ENCODE measurements around the gene BARX2. TPM values are rescaled to one million over a fixed set of nuclear protein-coding genes. Genes with fewer than 3 reads are reported as not detected.

Gene BARX2
- total and polyA plus RNA-seq, 2 donors (not counting 3 experiments of a cell fraction or from before 2014, with no cell fraction given): not detected

DNA sequence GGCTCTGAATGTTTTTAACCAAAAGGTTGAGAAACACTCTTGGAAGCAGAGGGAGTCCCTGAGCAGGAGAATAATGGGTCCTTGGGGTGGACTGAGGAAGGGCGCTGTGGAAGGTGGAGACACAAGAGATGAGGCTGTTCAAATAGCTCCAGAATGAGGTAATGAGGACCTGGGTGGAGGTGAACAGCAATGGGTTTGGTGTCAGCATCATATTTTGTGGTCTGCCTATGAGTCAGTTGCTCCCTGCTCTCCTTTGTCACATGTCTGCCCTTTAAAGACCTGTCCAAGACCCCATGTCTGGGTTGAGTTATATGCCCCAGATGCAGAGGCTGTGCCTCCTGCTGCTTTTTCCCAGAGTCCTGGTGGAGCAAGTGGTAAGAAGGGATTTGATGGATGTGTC is 113.6 kb downstream of the BARX2 start:
- dilution Hi-C loops (cut with MboI; ENCODE audit: extremely low pct_ligation_motif_present, low sequenced_read_pairs) (no loop called here), intact Hi-C loops (cut with micrococcal nuclease) (no loop called here)
- TF ChIP-seq JUN (IDR thresholded peaks at IDR 0.05; ENCODE audit: borderline replicate concordance, insufficient read depth, insufficient read length, low read depth) (no peak), CTCF (IDR thresholded peaks at IDR 0.05; ENCODE audit: extremely low read depth in 1 of 2, insufficient read depth in 1 of 2, low read depth in 1 of 2, low read length in 2 of 2) (no peak), FOS (IDR thresholded peaks at IDR 0.05; ENCODE audit: borderline replicate concordance, insufficient read depth, low read length) (no peak), POLR2AphosphoS5 (IDR thresholded peaks at IDR 0.05; ENCODE audit: insufficient read depth, low read depth, low read length) (no peak), GATA2 (IDR thresholded peaks at IDR 0.05; ENCODE audit: insufficient read depth, insufficient read length, low read depth, low read length) (no peak), MYC (IDR thresholded peaks at IDR 0.05; ENCODE audit: low read depth, low read length) (no peak), POLR2A (IDR thresholded peaks at IDR 0.05; ENCODE audit: low read depth, low read length) (no peak), EZH2 (IDR thresholded peaks at IDR 0.05; ENCODE audit: borderline replicate concordance, low read depth, low read length, severe bottlenecking) (no peak)
- TF ChIP-seq, protein P1, sequence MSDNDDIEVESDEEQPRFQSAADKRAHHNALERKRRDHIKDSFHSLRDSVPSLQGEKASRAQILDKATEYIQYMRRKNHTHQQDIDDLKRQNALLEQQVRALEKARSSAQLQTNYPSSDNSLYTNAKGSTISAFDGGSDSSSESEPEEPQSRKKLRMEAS (IDR thresholded peaks at IDR 0.05; ENCODE audit: insufficient read depth, insufficient read length): no peak
- H4K20me1 ChIP-seq (replicated peaks; ENCODE audit: control insufficient read depth, extremely low read depth, insufficient read depth, low read length): no peaks in the 10 kb centered on the region
- no peaks in the 10 kb centered on the region for H3K79me2 ChIP-seq (ENCODE audit: control insufficient read depth, insufficient read depth, low read length)
- no TSS peak for BruUV-seq (replicated peaks)
- H3K4me3 ChIP-seq (replicated peaks in 1 of 3; ENCODE audit: insufficient read depth in 1 of 3, low read depth in 1 of 3, low read length in 3 of 3): no peak overlapping the region
- no peaks in the 10 kb centered on the region for H3K9me1 ChIP-seq (replicated peaks; ENCODE audit: control insufficient read depth, extremely low read depth, insufficient read depth, low read length)
- H3K4me2 ChIP-seq (ENCODE audit: insufficient read depth, low read length): no peak overlapping the region
- H3K9me3 ChIP-seq (replicated peaks; ENCODE audit: control insufficient read depth, insufficient read depth, low read length): no peaks in the 10 kb centered on the region
- FAIRE-seq: no peak
- H3K36me3 ChIP-seq (ENCODE audit: control insufficient read depth in 2 of 2, extremely low read depth in 1 of 2, insufficient read depth in 2 of 2, low read length in 2 of 2): no peaks in the 10 kb centered on the region
- no peak overlapping the region for H3K9ac ChIP-seq (replicated peaks; ENCODE audit: extremely low read depth, insufficient read depth, low read length)
- CTCF ChIA-PET: no interaction called here
- POLR2A ChIA-PET: no interaction called here
- H3K4me1 ChIP-seq (ENCODE audit: control insufficient read depth, extremely low read depth, insufficient read depth, low read length): no peaks in the 10 kb centered on the region
- H3K27me3 ChIP-seq (ENCODE audit: control insufficient read depth in 2 of 2, insufficient read depth in 2 of 2, low read length in 2 of 2): no peaks in the 10 kb centered on the region
- no peak overlapping the region for H3K27ac ChIP-seq (ENCODE audit: insufficient read depth, low read depth, low read length)
- DNase-seq (ENCODE audit: low read depth, low spot score): no peak
- H2AFZ ChIP-seq (ENCODE audit: low read depth, low read length): no peak overlapping the region

Data from endothelial cell of umbilical vein (primary cell).